GM18519 (cell line): ENCODE data around the gene S100PBP.
A peak's percentile ranks its signal among the peaks of the same experiment; 100 is the strongest.

ENCODE experiments used
- ATAC-seq: cut with Tn5 transposase; IDR thresholded peaks from one replicate; pipeline ENCODE4 v1.9.1; 2021; ENCODE audit warnings: mild to moderate bottlenecking, moderate library complexity; ENCODE audit not compliant: unreplicated experiment, low FRiP score

S100PBP gene

DNA sequence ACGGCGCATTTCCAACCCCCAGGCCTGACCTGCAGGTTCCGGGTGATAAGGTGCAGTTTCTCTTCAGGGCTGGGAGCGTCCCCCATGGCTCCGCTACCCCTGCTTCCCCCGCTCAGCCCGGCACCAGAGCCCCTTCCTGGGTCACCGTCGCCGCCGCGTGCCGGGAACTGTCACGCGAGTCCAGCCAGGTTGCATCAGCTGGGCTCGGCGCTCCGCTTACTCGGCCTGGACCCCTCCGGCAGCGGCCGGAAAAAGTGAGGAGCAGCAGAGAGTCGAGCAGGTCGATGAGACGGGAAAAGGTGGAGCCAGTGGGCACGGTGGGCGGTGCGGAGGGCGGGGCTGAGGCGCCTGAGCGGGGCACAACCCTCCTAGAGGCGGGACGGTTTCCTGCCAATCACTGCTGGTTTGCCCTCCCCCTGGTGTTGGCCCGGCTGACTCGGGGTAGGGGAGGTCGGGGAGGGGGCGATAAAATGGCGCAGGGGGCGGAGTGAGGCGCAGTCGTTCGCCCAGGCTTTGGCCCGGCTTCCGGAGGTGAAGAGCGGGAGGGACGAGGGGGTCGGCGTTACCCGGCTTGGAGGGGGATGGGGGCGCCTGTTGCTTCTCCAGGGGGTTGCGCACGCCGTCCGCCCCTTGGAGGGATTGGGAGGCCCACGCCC is at the start of gene S100PBP, which contains the start of gene YARS1:
S100PBP (plus strand) TSS at position 495 of the 656 bp plus-strand sequence. CDS start 8,447 bp downstream, outside the sequence.
YARS1 (minus strand) TSS at position 200 of the 656 bp plus-strand sequence; CDS start at position 86, 114 bp downstream.
- ATAC-seq, result peak; percentile 82

DNA sequence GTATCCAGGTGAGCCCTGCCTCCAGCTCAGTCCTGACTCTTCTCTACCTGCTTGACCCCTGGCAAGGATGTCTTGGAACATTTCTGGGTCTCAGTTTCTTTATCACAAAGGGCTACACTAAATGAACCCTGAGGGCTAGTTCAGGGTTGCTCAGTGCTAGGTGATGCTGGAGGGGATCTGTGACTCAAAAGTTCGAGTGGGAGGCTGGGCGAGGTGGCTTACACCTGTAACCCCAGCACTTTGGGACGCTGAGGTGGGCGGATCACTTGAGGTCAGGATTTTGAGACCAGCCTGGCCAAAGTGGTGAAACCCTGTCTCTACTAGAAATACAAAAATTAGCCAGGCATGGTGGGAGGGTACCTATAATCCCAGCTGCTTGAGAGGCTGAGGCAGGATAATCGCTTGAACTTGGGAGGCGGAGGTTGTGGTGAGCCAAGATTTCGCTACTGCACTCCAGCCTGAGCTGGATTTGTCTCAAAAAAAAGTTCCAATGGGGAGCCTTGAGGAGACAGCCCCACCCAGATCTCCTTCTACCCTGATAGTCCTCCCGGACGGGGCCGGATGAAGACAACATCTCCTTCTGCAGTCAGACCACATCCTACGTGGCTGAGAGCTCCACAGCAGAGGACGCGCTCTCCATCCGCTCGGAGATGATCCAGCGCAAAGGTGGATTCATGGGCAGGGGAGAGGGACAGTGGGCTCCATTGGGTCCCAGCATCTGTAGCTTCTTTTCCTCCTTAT is 49.2 kb upstream of the S100PBP start:
- ATAC-seq, result no peak

DNA sequence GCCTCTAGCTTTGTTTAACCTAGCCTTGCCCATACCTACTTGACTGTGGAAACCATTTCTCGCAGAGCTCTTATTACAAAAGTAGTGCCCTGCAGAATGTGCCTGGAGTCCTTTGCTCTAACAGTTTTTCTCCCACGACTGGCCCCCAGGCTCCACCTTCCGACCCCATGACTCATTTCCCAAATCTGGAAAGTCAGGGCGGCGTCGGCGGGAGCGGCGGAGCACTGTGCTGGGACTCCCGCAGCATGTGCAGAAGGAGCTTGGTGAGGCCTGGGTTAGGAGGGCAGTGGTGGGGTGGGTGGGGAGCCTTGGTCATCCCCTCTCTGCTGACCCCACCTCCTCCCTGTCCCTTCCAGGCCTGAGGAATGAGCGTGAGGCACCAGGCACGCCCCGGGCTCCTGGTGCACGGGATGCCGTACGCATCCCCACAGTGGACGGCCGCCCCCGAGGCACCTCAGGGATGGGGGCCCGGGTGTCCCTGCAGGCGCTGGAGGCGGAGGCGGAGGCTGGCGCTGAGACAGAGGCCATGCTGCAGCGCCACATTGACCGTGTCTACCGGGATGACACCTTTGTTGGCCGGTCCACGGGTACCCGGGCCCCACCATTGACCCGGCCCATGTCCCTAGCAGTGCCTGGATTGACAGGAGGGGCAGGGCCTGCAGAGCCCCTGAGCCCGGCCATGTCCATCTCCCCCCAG is 47.8 kb upstream of the S100PBP start:
- ATAC-seq, result no peak

DNA sequence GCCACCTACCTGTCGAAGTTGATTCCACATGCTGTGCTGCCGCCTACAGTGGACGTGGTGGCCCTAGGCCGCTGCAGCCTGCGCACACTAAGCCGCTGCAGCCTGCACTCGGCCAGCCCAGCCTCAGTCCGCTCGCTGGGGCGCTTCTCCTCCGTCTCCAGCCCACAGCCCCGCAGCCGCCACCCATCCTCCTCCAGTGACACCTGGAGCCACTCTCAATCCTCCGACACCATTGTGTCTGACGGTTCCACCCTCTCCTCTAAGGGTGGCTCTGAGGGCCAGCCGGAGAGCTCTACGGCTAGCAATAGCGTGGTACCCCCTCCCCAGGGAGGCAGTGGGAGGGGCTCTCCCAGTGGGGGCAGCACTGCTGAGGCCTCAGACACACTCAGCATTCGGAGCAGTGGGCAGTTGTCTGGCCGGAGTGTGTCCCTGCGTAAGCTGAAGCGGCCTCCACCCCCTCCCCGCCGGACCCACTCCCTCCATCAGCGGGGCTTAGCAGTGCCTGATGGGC is 47.2 kb upstream of the S100PBP start:
- ATAC-seq, result no peak

DNA sequence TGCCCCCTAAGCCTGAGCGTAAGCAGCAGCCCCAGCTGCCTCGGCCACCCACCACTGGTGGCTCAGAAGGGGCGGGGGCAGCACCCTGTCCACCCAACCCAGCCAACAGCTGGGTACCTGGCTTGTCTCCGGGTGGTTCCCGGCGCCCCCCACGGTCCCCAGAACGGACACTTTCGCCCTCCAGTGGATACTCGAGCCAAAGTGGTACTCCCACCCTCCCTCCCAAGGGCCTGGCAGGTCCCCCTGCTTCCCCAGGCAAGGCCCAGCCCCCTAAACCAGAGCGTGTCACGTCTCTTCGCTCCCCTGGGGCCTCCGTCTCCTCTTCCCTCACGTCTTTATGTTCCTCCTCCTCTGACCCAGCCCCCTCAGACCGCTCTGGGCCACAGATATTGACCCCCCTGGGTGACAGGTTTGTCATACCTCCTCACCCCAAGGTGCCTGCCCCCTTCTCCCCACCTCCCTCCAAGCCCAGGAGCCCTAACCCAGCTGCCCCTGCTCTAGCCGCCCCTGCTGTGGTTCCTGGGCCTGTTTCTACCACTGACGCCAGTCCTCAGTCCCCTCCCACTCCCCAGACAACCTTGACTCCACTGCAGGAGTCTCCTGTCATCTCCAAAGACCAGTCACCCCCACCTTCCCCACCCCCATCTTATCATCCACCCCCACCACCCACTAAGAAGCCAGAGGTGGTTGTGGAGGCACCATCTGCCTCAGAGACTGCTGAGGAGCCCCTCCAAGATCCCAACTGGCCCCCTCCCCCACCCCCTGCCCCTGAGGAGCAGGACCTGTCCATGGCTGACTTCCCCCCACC is 46.5 kb upstream of the S100PBP start:
- no peak for ATAC-seq

DNA sequence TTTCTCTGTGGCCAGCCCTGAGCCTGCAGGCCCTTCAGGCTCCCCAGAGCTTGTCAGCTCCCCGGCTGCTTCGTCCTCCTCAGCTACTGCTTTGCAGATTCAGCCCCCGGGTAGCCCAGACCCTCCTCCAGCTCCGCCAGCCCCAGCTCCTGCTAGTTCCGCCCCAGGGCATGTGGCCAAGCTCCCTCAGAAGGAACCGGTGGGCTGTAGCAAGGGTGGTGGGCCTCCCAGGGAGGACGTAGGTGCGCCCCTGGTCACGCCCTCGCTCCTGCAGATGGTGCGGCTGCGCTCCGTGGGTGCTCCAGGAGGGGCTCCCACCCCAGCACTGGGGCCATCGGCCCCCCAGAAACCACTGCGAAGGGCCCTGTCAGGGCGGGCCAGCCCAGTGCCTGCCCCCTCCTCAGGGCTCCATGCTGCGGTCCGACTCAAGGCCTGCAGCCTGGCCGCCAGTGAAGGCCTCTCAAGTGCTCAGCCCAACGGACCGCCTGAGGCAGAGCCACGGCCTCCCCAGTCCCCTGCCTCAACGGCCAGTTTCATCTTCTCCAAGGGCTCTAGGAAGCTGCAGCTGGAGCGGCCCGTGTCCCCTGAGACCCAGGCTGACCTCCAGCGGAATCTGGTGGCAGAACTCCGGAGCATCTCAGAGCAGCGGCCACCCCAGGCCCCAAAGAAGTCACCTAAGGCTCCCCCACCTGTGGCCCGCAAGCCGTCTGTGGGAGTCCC is 45.7 kb upstream of the S100PBP start:
- ATAC-seq, result no peak

DNA sequence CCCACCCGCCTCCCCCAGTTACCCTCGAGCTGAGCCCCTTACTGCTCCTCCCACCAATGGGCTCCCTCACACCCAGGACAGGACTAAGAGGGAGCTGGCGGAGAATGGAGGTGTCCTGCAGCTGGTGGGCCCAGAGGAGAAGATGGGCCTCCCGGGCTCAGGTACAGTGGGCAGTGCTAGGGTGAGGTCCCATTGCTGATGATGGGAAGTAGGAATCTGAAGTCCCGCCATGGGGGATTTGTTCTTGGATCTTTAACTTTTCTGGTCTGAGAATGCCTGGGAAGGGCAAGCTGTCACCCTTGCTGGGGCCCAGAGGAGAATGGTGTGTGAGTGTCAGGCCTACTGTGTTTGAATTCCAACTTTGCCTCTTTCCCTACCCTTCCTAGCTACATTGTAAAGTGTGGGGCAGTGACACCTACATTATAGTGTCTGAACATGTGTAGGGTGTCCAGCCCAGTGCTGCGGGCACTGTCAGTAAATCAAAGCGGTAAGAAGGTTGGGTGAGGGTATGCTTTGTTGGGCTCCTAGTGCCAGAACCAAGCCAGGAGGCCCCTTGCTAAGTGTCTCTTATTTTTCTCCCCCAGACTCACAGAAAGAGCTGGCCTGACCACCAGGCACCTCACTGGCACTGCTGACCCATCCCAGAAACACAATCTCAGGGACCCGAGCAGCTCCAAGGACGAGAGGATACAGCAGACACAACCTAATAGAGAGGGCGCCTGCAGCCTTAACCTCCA is 45.0 kb upstream of the S100PBP start:
- ATAC-seq, result no peak

DNA sequence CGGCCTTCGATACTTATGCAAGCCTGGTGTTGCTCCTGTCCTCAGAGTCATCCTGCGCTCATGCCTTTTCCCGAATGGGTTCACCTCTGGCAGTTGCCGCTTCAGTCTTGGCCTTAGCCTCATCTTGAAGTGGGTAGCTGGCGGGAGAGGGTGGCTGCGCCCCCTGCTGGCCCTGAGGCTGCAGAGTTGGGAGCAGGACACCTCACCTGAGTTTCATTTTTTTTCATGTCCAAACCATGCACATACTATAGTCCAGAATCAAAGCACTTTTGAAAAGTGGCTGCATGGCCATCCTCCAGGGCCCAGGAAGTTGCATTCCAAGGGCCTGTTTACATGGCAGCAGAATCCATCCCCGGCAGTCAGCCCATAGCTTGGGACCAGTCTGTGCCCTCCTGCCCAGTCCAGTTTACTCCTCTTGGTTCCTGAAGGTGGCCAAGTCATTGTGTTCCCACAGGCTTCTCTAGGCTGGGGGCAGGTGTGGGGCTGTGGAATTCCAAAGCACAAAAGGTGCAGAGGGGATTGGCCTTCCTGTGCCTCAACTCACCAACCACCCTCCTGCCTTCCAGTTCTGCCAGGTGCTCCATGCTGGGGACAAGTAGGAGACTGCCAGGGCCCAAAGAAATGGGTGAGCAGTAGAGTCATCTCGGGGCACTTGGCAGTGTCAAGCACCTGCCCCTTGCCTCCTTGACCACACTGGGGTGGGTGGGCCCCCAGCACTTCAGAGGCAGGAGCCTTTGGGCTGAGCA is 44.3 kb upstream of the S100PBP start:
- ATAC-seq, result no peak

DNA sequence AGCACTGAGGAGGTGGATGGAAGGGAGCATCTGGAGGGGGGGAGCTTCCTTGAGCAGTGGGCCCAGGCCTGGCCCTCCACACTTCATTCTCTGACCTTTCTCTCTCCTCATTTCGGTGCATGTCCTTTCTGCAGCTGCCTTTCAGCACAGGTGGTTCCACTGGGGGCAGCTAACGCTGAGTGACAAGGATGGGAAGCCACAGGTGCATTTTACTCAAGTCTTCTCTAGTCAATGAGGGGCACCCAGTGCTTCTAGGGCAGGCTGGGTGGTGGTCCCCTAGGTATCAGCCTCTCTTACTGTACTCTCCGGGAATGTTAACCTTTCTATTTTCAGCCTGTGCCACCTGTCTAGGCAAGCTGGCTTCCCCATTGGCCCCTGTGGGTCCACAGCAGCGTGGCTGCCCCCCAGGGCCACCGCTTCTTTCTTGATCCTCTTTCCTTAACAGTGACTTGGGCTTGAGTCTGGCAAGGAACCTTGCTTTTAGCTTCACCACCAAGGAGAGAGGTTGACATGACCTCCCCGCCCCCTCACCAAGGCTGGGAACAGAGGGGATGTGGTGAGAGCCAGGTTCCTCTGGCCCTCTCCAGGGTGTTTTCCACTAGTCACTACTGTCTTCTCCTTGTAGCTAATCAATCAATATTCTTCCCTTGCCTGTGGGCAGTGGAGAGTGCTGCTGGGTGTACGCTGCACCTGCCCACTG is 43.5 kb upstream of the S100PBP start:
- ATAC-seq, result no peak

DNA sequence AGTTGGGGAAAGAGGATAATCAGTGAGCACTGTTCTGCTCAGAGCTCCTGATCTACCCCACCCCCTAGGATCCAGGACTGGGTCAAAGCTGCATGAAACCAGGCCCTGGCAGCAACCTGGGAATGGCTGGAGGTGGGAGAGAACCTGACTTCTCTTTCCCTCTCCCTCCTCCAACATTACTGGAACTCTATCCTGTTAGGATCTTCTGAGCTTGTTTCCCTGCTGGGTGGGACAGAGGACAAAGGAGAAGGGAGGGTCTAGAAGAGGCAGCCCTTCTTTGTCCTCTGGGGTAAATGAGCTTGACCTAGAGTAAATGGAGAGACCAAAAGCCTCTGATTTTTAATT is 43.0 kb upstream of the S100PBP start:
- no peak for ATAC-seq

DNA sequence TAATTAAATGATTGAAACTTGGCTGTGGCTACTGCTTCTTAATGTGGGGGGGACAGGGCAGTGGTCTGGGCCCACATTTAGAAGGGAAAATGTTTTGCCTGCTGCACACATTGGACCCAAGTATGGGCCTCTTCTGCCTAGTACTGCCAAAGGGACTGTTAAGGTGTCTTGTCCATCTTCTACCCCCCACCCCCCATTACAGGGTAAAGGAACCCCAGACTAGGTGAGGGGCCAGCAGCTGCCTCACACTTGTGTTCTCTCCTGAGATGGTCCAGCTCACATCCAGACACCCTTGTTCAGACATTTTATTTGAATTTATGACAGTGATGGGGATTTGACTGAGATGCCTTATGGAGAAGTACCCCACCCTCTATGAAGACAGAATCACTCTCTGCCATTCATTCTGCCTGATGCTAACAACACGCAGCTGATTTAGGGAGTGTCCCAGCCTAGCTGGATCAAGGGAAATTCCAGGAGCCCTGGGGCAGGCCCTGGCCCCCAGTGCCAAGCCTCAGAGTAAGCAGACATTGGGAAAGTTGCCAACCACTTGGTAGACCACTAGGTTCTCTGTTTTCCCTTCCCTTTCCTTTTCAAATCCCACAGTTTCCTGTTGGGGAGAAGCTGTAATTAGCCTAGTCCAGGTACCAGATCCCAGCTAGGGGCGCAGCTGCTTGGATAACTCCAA is 42.4 kb upstream of the S100PBP start:
- no peak for ATAC-seq

DNA sequence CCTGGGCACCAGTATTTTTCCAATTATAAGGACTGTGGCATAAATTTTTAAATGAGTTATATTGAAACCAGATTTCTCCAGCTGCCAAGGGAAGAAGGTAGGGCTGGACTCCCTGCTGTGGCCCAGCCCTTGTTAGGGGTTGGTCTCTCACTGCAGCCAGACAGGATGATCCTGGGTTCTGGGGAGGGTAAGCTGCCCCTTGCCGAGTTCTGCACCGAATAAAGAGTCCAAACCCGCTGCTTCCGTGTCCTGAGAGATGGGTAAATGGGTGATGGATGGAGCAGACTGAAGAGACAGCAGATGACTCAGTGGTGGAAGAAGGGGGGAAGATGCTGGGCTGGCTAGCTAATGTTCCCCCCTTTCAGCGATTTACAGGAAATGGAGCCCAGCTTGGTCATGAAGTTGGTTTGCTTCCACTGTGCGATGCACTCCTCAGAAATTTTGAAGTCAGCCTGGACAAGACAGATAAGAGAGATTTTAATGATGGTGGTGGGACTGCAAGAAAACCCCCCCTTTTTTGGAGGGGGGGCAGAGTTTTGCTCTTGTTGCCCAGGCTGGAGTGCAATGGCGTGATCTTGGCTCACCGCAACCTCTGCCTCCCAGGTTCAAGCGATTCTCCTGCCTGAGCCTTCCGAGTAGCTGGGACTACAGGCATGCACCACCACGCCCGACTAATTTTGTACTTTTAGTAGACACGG is 41.7 kb upstream of the S100PBP start:
- ATAC-seq, result no peak

DNA sequence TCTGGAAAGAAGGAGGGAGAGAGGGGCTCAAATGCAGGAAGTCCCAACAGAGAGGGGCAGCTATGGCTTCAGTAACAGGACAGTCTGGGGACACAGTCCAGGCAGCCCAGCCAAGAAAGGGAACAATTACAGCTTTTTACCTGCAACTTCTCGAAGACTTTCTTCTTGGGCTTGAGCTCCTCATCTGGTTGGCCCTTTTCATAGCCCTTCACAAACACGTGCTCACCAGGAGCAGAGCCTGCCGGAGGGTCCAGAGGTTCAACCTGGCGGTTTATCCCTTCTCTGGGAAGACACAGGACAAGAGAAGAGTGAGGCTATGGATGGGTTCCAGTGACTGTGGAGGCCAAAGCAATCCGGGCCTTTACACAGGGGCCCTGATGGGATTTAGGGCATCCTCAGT is 38.2 kb upstream of the S100PBP start:
- ATAC-seq, result no peak

DNA sequence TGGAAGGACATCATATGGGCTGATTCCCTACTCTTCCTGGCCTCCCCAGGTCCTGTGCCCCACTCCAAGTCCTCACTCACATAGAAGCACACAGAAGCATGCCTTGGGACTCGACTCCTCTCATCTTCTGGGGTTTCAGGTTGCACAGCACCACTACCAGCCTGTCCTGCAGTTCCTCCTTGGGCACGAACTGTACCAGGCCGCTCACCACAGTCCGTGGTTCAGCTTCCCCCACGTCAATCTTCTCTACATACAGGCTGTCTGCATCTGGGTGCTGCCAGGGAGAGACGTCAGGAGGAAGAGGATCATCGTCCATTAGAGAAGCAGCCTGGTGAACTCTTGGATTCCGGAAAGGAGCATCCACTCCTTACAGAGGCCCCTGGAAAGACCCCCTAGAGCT is 37.4 kb upstream of the S100PBP start:
- no peak for ATAC-seq

DNA sequence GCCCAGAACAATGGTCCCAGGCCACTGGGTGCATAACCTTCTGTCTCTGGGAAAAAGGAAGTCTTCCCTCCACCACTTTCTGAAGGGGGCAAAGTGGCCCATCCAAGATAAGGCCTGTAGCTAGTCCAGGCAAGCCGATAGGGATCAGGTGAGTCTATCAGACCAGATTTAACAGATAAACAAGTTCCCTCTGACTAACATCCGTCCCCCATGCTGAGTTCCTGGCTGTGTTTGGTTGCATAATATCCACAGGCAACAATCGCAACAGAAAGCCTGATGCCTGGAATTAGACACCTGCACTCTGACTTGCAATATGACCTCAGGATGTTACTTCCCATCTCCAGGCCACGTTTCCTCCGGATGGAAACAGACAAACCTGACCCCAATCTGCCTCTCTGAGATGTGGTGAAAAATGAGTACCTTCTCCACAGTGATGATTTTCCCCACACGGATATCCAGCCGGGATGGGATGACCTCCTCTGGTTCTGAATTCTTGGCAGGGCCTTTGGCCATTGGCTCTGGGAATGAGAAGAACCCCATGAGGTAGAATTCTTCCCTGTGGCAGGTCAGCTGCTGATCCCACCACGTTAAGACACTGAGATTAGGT is 36.7 kb upstream of the S100PBP start:
- ATAC-seq, result no peak

DNA sequence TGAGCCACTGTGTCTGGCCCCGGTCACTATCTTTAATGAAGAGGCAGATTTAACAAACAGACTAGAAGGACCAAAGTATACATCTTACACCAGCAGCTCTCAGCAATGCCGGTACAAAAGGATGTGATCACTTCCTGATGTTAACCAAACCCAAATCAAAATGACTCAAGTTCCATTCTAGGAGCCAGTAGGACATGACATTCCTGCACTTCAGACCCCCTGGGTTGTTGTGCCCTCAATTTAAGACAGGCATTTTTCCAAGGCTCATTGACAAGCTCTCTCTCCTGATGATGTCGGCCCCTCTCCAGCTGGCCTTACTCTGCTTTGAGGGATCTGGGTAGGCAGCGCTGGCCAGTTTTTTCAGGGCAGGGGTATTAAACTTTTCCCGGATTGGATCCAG is 35.4 kb upstream of the S100PBP start:
- ATAC-seq, result no peak
